GM12875 (cell line): ENCODE results near the gene ATP2B2.

Experiments used
- H3K4me3 ChIP-seq: one replicate; pipeline ENCODE4 v1.5.1; 2011; ENCODE audit warnings: low read depth, low read length, control low read depth
- CTCF ChIP-seq: IDR thresholded peaks from 2 replicates; pipeline ENCODE4 v1.5.1; 2011; ENCODE audit warnings: low read depth, mild to moderate bottlenecking, control low read depth, inconsistent platforms, low read length, moderate library complexity, borderline replicate concordance; ENCODE audit not compliant: insufficient read depth

The ATP2B2 gene

GRCh38 chr3:10338591-10339353 is 166.6 kb downstream of the ATP2B2 start:
- no peak for TF ChIP-seq CTCF

GRCh38 chr3:10338164-10338470 is 167.3 kb downstream of the ATP2B2 start:
- H3K4me3 ChIP-seq, result no peak overlapping the region
- no peak for TF ChIP-seq CTCF

More at GRCh38 chr3:10338591-10339353, 166.6 kb downstream of the ATP2B2 start:
- no peak overlapping the region for H3K4me3 ChIP-seq

- H3K4me3 ChIP-seq, result no peak overlapping the region
- no peak for TF ChIP-seq CTCF
These were observed 167.8 kb downstream of the ATP2B2 start for GRCh38 chr3:10337323-10338163.

- no peak overlapping the region for H3K4me3 ChIP-seq
- TF ChIP-seq CTCF, result no peak
These were observed 168.6 kb downstream of the ATP2B2 start for GRCh38 chr3:10336761-10337160.

- H3K4me3 ChIP-seq, result no peak overlapping the region
- TF ChIP-seq CTCF, result no peak
These were observed 169.3 kb downstream of the ATP2B2 start for GRCh38 chr3:10335871-10336622.

- H3K4me3 ChIP-seq, result no peak overlapping the region
- TF ChIP-seq CTCF, result no peak
These were observed 170.1 kb downstream of the ATP2B2 start for GRCh38 chr3:10335190-10335738.
